SK-N-MC (cell line): Measurements from ENCODE around the gene PRR36.

Experiments used
- DNase-seq: peaks from one replicate; pipeline ENCODE4 v3.0.0-alpha.2; 2011; ENCODE audit warnings: low read depth, low spot score
- H3K27ac ChIP-seq: fragments of 200-600 bp; sonication (generic); 2 replicates; pipeline ENCODE4 v1.5.1; 2016; ENCODE audit warnings: mixed run types
- H3K36me3 ChIP-seq: fragments of 200-600 bp; sonication (generic); 2 replicates; pipeline ENCODE4 v1.6.1; 2017; ENCODE audit warnings: antibody characterized with exemption, low read length, mixed read lengths; ENCODE audit not compliant: insufficient read depth
- H3K4me3 ChIP-seq: fragments of 200-600 bp; sonication (generic); 2 replicates; pipeline ENCODE4 v1.5.1; 2016
- H3K9ac ChIP-seq: fragments of 200-600 bp; sonication (generic); 2 replicates; pipeline ENCODE4 v1.8.0; 2017; ENCODE audit warnings: mixed run types, mixed read lengths; ENCODE audit not compliant: insufficient read length
- H3K9me3 ChIP-seq: fragments of 200-600 bp; sonication (generic); 2 replicates; pipeline ENCODE4 v1.6.1; 2017; ENCODE audit warnings: low read depth, mild to moderate bottlenecking, antibody characterized with exemption, low read length, moderate library complexity, mixed read lengths
- EZH2 ChIP-seq: fragments of 200-600 bp; sonication (generic); IDR thresholded peaks from one replicate; pipeline ENCODE4 v1.6.1; 2017; ENCODE audit warnings: antibody characterized with exemption
- FOXP2 ChIP-seq: optimal IDR thresholded peaks from 2 replicates; pipeline ENCODE3; 2011; ENCODE audit warnings: mild to moderate bottlenecking, moderate library complexity; ENCODE audit not compliant: insufficient read depth; ENCODE audit errors: extremely low read length, control extremely low read depth
- POLR2AphosphoS5 ChIP-seq: IDR thresholded peaks from 2 replicates; pipeline ENCODE4 v1.6.1; 2012; ENCODE audit warnings: mild to moderate bottlenecking, low read depth, low read length, borderline replicate concordance

Gene PRR36

DNA sequence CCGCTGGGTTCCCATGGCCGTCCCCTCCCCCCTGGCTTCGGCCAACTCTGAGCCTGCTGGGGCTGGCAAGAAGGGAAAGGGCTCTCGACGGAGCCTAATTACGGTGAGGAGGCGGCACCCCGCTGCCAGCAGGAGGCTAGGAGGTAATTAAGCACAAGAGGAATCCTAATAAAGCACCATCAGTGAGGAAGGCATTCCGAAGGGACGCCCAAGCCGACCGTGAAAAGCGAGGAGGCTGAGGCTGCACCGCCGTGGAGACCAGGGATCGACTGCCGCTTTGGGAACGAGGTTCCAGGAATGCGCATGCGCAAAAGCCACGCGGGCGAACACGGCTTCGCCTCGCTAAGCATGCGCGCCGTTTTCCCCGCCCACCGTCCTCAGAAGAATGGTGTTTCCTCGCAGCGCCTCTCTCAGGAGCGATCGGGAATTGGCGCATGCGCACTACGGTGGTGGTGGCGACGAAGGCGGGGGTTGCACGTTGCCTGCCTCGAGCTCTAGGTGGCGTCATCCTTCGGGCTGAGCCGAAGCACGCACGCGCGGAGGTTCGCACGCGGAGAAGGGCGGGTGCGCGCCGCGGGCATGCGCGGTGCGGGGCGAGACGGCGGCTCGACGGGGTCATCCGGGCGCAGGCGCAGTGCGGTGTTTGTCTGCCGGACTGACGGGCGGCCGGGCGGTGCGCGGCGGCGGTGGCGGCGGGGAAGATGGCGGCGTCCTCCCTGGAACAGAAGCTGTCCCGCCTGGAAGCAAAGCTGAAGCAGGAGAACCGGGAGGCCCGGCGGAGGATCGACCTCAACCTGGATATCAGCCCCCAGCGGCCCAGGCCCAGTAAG lies 29.3 kb upstream of the PRR36 start, which contains the start of gene MAP2K7:
TSS of gene MAP2K7 (plus strand) at position 634 of the 830 bp plus-strand sequence. CDS start at position 702, 68 bp downstream.
- peaks cover 9% of the 10 kb centered on the region; the same call in 1 of the 2 replicates for H3K36me3 ChIP-seq
- peak within 1 kb of the TSS; percentile 96 for H3K9ac ChIP-seq
- peak; percentile 99 for DNase-seq
- peak within 1 kb of the TSS; percentile 85 for H3K27ac ChIP-seq
- peak; percentile 97 for TF ChIP-seq POLR2AphosphoS5
- TF ChIP-seq EZH2, result no peak
- peak; percentile 91 for TF ChIP-seq FOXP2
- no peaks in the 10 kb centered on the region for H3K9me3 ChIP-seq
- peak within 1 kb of the TSS; percentile 89 for H3K4me3 ChIP-seq

DNA sequence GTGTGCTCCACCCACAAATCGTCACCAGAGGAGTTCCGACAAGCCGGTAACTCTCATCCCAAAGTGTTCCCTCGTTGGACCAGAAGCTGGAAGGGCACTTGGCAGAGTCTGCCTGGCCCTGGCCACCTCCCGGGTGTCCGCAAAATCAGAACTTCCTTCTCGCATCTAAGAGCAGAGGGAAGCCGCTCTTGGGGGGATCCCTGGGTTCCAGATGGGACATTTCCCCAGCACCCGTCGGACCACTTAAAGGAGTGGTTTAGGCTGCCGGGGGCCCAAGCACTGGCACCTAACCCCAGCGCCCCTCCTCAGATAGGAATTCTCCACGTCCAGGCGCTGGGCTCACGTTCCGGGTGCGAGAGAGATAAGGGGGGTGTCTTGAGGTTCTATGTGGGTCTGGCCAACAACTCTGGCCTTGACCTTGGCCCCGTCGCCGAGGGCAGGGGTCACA lies 28.6 kb upstream of the PRR36 start:
- no peaks in the 10 kb centered on the region for H3K9me3 ChIP-seq
- no peak for DNase-seq
- H3K36me3 ChIP-seq, result peaks cover 9% of the 10 kb centered on the region; the same call in 1 of the 2 replicates
- TF ChIP-seq POLR2AphosphoS5 (no peak), EZH2 (no peak), FOXP2 (no peak)
- H3K4me3 ChIP-seq, result peak overlapping the region; percentile 89
- peak overlapping the region; percentile 83 for H3K27ac ChIP-seq
- H3K9ac ChIP-seq, result peak overlapping the region; percentile 96

DNA sequence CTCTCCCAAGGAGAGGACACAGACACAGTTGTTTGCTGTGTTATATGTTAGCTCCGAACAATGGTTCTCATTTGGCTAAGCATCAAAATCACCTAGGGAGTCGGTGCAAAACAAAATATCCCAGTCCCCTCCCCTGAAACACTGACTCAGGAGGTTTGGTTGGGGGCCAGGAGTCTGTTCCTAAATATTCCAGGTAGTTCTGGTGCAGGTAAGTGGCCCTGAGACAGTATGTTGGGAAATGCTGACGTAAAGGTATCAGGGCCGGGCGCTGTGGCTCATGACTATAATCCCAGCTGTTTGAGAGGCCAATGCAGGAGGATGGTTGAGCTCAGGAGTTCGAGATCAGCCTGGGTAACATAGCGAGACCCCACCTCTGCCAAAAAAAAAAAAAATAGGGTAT lies 27.1 kb upstream of the PRR36 start:
- no peak for TF ChIP-seq FOXP2
- no peaks in the 10 kb centered on the region for H3K9me3 ChIP-seq
- H3K27ac ChIP-seq, result no peak overlapping the region

DNA sequence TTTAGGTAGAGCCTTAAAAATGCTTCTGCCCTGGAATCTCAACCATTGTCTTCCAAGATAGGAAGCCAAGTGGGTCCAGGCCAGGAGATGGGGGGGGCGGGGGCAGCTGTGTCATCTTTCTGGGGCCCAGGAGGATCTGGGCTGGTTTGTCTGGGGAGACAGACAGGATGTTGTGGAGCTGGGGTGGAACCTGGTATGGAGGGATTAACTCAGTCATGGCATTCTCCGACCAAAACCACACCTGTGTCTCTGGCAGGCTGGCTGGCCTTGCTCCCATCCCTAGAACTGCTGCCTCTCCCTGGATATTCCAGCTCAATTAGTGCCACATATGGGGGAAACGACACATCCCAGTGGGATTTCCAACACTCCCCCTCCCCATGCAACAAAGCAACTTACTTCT lies 26.7 kb upstream of the PRR36 start:
- peaks cover 4% of the 10 kb centered on the region; the same call in 1 of the 2 replicates for H3K36me3 ChIP-seq
- no peak for DNase-seq
- H3K9me3 ChIP-seq, result no peaks in the 10 kb centered on the region
- H3K27ac ChIP-seq, result no peak overlapping the region
- no peak for TF ChIP-seq EZH2
- TF ChIP-seq FOXP2, result no peak
- TF ChIP-seq POLR2AphosphoS5, result no peak
- H3K4me3 ChIP-seq, result no peak overlapping the region
- no peak overlapping the region for H3K9ac ChIP-seq

More for the DNA sequence above, 27.1 kb upstream of the PRR36 start:
- no peak for DNase-seq
- Histone ChIP-seq H3K9ac (no peak overlapping the region), H3K4me3 (no peak overlapping the region), H3K36me3 (peaks cover 8% of the 10 kb centered on the region; the same call in 1 of the 2 replicates)

DNA sequence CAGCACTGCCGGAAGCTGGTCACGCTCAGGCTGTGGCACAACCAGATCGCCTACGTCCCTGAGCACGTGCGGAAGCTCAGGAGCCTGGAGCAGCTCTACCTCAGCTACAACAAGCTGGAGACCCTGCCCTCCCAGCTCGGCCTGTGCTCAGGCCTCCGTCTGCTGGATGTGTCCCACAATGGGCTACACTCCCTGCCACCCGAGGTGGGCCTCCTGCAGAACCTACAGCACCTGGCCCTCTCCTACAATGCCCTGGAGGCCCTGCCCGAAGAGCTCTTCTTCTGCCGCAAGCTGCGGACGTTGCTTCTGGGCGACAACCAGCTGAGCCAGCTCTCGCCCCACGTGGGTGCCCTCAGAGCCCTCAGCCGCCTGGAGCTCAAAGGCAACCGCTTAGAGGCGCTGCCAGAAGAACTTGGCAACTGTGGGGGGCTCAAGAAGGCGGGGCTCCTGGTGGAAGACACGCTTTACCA lies 26.2 kb upstream of the PRR36 start:
- no peak overlapping the region for H3K27ac ChIP-seq
- DNase-seq, result no peak
- no peak overlapping the region for H3K9ac ChIP-seq
- no peak for TF ChIP-seq FOXP2
- no peak for TF ChIP-seq EZH2
- no peak for TF ChIP-seq POLR2AphosphoS5
- H3K4me3 ChIP-seq, result no peak overlapping the region
- H3K36me3 ChIP-seq, result no peaks in the 10 kb centered on the region; the same call in 1 of the 2 replicates
- H3K9me3 ChIP-seq, result no peaks in the 10 kb centered on the region

DNA sequence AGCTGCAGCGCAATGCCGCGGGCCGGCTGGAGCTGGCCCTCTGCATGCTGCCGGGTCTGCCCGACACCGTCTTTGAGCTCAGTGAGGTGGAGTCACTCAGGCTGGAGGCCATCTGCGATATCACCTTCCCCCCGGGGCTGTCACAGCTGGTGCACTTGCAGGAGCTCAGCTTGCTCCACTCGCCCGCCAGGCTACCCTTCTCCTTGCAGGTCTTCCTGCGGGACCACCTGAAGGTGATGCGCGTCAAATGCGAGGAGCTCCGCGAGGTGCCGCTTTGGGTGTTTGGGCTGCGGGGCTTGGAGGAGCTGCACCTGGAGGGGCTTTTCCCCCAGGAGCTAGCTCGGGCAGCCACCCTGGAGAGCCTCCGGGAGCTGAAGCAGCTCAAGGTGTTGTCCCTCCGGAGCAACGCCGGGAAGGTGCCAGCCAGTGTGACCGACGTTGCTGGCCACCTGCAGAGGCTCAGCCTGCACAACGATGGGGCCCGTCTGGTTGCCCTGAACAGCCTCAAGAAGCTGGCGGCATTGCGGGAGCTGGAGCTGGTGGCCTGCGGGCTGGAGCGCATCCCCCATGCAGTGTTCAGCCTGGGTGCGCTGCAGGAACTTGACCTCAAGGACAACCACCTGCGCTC lies 25.7 kb upstream of the PRR36 start:
- Histone ChIP-seq H3K4me3 (no peak overlapping the region), H3K36me3 (no peaks in the 10 kb centered on the region), H3K9me3 (no peaks in the 10 kb centered on the region), H3K27ac (no peak overlapping the region), H3K9ac (no peak overlapping the region)
- TF ChIP-seq EZH2 (no peak), POLR2AphosphoS5 (no peak), FOXP2 (no peak)
- DNase-seq, result no peak

DNA sequence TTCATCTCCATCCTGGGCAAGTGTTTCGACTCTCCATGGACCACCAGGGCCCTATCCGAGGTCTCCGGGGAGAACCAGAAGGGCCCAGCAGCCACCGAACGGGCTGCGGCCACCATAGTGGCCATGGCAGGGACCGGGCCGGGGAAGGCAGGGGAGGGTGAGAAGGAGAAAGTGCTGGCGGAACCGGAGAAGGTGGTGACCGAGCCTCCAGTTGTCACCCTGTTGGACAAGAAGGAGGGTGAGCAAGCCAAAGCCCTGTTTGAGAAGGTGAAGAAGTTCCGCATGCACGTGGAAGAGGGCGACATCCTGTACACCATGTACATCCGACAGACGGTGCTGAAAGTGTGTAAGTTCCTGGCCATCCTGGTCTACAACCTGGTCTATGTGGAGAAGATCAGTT lies 24.8 kb upstream of the PRR36 start:
- H3K9me3 ChIP-seq, result no peaks in the 10 kb centered on the region
- H3K27ac ChIP-seq, result no peak overlapping the region
- no peak for TF ChIP-seq EZH2
- TF ChIP-seq FOXP2, result no peak
- DNase-seq, result no peak
- H3K4me3 ChIP-seq, result no peak overlapping the region
- no peaks in the 10 kb centered on the region for H3K36me3 ChIP-seq
- H3K9ac ChIP-seq, result no peak overlapping the region

DNA sequence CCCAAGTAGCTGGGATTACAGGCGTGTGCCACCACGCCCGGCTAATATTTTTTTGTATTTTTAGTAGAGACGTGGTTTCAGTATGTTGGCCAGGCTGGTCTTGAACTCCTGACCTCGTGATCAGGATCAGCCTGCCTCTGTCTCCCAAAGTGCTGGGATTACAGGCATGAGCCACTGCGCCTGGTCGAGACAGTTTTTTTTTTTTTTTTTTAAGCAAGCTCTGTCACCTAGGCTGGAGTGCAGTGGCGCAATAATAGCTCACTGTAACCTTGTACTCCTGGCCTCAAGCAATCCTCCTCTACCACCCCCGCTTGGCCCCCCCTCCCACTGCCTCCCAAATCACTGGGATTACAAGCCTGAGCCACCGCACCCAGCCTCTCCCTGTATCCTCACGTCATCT lies 23.1 kb upstream of the PRR36 start:
- no peak overlapping the region for H3K27ac ChIP-seq
- TF ChIP-seq EZH2, result no peak
- TF ChIP-seq FOXP2, result no peak
- TF ChIP-seq POLR2AphosphoS5, result no peak
- no peaks in the 10 kb centered on the region for H3K36me3 ChIP-seq
- DNase-seq, result no peak
- no peaks in the 10 kb centered on the region for H3K9me3 ChIP-seq
- no peak overlapping the region for H3K9ac ChIP-seq
- H3K4me3 ChIP-seq, result no peak overlapping the region
